ENCODE results near the gene DAZAP1. TPM values are rescaled to one million over a fixed set of nuclear protein-coding genes. Genes with fewer than 3 reads are reported as not detected.

Gene DAZAP1
- total RNA-seq, 1 experiment from 2014 or later = 144 TPM

- Histone ChIP-seq H4K20me1 (ENCODE audit: insufficient read depth) (peaks cover 24% of the 10 kb centered on the region), H3K27me3 (ENCODE audit: insufficient read depth, low read depth) (no peaks in the 10 kb centered on the region), H3K4me2 (peak overlapping the region; percentile 72), H3K4me1 (replicated peaks; ENCODE audit: insufficient read depth) (peaks cover 16% of the 10 kb centered on the region), H3K79me2 (ENCODE audit: low read depth) (peaks cover 19% of the 10 kb centered on the region), H3K36me3 (ENCODE audit: low read depth) (peaks cover 8% of the 10 kb centered on the region), H3F3A (ENCODE audit: insufficient read depth, low read depth) (peaks cover 46% of the 10 kb centered on the region), H3K9me2 (ENCODE audit: insufficient read depth) (no peaks in the 10 kb centered on the region), H3K4me3 (peak overlapping the region; percentile 51; the same call in 1 of the 2 replicates), H2AFZ (no peak overlapping the region), H3K27ac (no peak overlapping the region), H3K9me3 (ENCODE audit: insufficient read depth, low read depth) (no peaks in the 10 kb centered on the region)
- TF ChIP-seq EZH2 (IDR thresholded peaks at IDR 0.05; ENCODE audit: low read depth) (no peak), CTCF (conservative IDR thresholded peaks at IDR 0.05) (peak; percentile 73)
- DNase-seq = peak; percentile 40 to 64
- no TSS peak for BruUV-seq (replicated peaks)
- CTCF ChIA-PET = no interaction called here
- POLR2A ChIA-PET (ENCODE audit: unreplicated experiment) = no interaction called here
- intact Hi-C loops (cut with micrococcal nuclease; ENCODE audit: unreplicated experiment) = loop anchor here (2.0 kb wide), 1 partner anchor 45 kb away; the partner anchor contains the start of genes PCSK4 and REEP6
Measured at GRCh38 chr19:1445185-1445931, 38.0 kb downstream of the DAZAP1 start.

- Histone ChIP-seq H3K27ac (no peak overlapping the region), H3F3A (ENCODE audit: insufficient read depth, low read depth) (peaks cover 38% of the 10 kb centered on the region), H3K79me2 (ENCODE audit: low read depth) (peaks cover 11% of the 10 kb centered on the region; the same call in 1 of the 2 replicates), H3K4me2 (peak overlapping the region; percentile 72), H2AFZ (no peak overlapping the region), H4K20me1 (ENCODE audit: insufficient read depth) (peaks cover 16% of the 10 kb centered on the region), H3K27me3 (ENCODE audit: insufficient read depth, low read depth) (no peaks in the 10 kb centered on the region), H3K9me3 (ENCODE audit: insufficient read depth, low read depth) (no peaks in the 10 kb centered on the region), H3K4me3 (peak overlapping the region; percentile 51; the same call in 1 of the 2 replicates), H3K36me3 (ENCODE audit: low read depth) (peaks cover under 1% of the 10 kb centered on the region; the same call in 1 of the 2 replicates), H3K4me1 (replicated peaks; ENCODE audit: insufficient read depth) (peaks cover 10% of the 10 kb centered on the region; the same call in 1 of the 2 replicates), H3K9me2 (ENCODE audit: insufficient read depth) (no peaks in the 10 kb centered on the region)
- intact Hi-C loops (cut with micrococcal nuclease; ENCODE audit: unreplicated experiment) = loop anchor here (2.0 kb wide), 1 partner anchor 45 kb away; the partner anchor contains the start of genes PCSK4 and REEP6
- peak in 1 of 2 experiments; percentile 61 for DNase-seq
- ChIA-PET CTCF (no interaction called here), POLR2A (ENCODE audit: unreplicated experiment) (no interaction called here)
- no TSS peak for BruUV-seq (replicated peaks)
- no peak for TF ChIP-seq CTCF (conservative IDR thresholded peaks at IDR 0.05)
- no peak for TF ChIP-seq EZH2 (IDR thresholded peaks at IDR 0.05; ENCODE audit: low read depth)
Measured at GRCh38 chr19:1445932-1446712, 38.7 kb downstream of the DAZAP1 start.

GRCh38 chr19:1446713-1447481, 39.5 kb downstream of the DAZAP1 start:
- intact Hi-C loops (cut with micrococcal nuclease; ENCODE audit: unreplicated experiment) = no loop called here
- H3K4me2 ChIP-seq = peak overlapping the region; percentile 72; the same call in 1 of the 2 replicates
- DNase-seq = no peak
- H3K79me2 ChIP-seq (ENCODE audit: low read depth) = peaks cover 3% of the 10 kb centered on the region; the same call in 1 of the 2 replicates
- no peak overlapping the region for H3K4me3 ChIP-seq
- no peaks in the 10 kb centered on the region for H3K36me3 ChIP-seq (ENCODE audit: low read depth)
- no peaks in the 10 kb centered on the region for H3K9me2 ChIP-seq (ENCODE audit: insufficient read depth)
- CTCF ChIA-PET = no interaction called here
- no TSS peak for BruUV-seq (replicated peaks)
- POLR2A ChIA-PET (ENCODE audit: unreplicated experiment) = no interaction called here
- peaks cover 10% of the 10 kb centered on the region; the same call in 1 of the 2 replicates for H3K4me1 ChIP-seq (replicated peaks; ENCODE audit: insufficient read depth)
- peaks cover 31% of the 10 kb centered on the region for H3F3A ChIP-seq (ENCODE audit: insufficient read depth, low read depth)
- H2AFZ ChIP-seq = no peak overlapping the region
- H3K27ac ChIP-seq = no peak overlapping the region
- no peaks in the 10 kb centered on the region for H3K9me3 ChIP-seq (ENCODE audit: insufficient read depth, low read depth)
- H3K27me3 ChIP-seq (ENCODE audit: insufficient read depth, low read depth) = no peaks in the 10 kb centered on the region
- TF ChIP-seq CTCF (conservative IDR thresholded peaks at IDR 0.05) (no peak), EZH2 (IDR thresholded peaks at IDR 0.05; ENCODE audit: low read depth) (no peak)
- H4K20me1 ChIP-seq (ENCODE audit: insufficient read depth) = peaks cover 9% of the 10 kb centered on the region; the same call in 1 of the 2 replicates

Measured in PC-9 (cell line).